ENCODE data around the gene TUBA4B. TPM values are rescaled to one million over a fixed set of nuclear protein-coding genes. Genes with fewer than 3 reads are reported as not detected.
A peak's percentile ranks its signal among the peaks of the same experiment; 100 is the strongest.

The TUBA4B gene
- total RNA-seq, 1 donor from 2014 or later: not detected

DNA sequence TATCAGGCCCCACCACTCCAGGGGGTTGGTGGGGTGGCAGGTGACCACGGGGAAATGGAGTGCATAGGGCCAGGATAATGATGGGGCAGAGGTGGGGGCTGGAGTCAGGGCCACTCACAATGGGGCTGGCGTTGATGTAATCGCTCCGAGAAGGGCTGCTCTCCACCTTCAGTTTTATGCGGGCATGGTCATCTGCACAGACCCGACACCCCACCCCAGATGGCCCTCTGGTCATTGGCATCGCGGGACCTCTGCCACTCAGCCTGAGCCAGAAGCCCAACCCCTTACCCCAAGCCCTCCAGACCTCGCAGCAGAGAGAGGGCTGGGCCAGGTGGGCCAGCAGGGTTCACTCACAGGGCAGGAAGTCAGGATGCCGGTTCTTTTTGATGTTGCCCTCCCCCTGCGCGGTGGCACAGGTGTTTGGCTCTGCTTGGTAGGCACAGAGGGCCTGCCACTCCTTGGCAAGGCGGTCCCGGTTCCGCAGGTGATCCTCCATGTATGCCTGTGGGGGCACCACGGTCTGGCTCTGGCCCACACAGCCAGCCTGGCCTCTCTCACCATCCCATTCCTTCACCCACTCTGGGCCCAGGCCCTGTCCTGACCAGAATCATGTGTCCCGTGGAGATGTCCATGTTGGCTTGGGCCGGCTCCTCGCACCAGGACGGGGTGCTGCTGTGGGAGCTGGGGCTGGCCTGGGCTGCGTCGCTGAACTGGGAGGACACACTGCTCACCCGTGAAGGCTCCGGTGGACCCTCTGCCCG is 43.8 kb downstream of the TUBA4B start:
- Mint-ChIP-seq H3K4me1 (ENCODE audit: low read depth) (peaks cover 3% of the 10 kb centered on the region), H3K27ac (no peak overlapping the region), H3K36me3 (ENCODE audit: insufficient read depth) (no peaks in the 10 kb centered on the region), H3K4me3 (ENCODE audit: low read depth) (no peak overlapping the region), H3K27me3 (peaks cover 46% of the 10 kb centered on the region), H3K9me3 (ENCODE audit: low read depth) (no peaks in the 10 kb centered on the region)
- DNase-seq (ENCODE audit: low spot score, unreplicated experiment): no peak
- TF ChIP-seq, protein P1, sequence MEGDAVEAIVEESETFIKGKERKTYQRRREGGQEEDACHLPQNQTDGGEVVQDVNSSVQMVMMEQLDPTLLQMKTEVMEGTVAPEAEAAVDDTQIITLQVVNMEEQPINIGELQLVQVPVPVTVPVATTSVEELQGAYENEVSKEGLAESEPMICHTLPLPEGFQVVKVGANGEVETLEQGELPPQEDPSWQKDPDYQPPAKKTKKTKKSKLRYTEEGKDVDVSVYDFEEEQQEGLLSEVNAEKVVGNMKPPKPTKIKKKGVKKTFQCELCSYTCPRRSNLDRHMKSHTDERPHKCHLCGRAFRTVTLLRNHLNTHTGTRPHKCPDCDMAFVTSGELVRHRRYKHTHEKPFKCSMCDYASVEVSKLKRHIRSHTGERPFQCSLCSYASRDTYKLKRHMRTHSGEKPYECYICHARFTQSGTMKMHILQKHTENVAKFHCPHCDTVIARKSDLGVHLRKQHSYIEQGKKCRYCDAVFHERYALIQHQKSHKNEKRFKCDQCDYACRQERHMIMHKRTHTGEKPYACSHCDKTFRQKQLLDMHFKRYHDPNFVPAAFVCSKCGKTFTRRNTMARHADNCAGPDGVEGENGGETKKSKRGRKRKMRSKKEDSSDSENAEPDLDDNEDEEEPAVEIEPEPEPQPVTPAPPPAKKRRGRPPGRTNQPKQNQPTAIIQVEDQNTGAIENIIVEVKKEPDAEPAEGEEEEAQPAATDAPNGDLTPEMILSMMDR (IDR thresholded peaks at IDR 0.05; ENCODE audit: unreplicated experiment): no peak

DNA sequence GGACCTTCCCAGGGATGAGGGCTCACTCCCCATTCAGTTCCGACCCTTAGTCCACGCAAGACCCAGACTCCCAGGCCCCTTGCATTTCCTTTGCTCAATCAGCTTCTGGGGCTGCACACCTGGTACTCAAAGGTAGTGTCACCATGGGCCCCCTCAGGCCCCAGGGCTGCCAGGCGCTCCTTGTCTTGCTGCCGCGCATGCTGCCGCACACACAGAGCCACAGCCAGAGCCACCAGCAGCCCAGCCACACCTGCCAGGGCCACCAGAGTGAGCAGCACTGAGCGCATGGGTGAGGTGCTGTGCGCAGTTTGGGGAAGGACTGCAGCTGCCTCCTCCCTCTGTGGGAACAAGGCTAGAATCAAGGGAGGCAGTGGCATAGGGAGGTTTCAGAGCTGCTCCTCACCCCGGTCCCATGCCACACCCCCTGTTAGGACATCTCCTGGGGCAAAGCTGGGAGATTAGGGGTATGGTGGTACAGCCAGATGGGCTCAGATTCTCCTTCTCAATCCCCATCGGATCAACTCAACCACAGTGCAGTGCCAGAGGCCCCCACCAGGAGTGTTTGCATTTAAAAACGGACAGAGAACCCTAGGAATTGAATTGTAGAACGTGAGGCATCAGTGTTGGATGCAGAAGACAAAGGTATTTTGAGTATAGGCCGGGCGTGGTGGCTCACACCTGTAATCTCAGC is 44.9 kb downstream of the TUBA4B start:
- Mint-ChIP-seq H3K4me3 (ENCODE audit: low read depth) (no peak overlapping the region), H3K4me1 (ENCODE audit: low read depth) (peaks cover 3% of the 10 kb centered on the region), H3K27me3 (peaks cover 51% of the 10 kb centered on the region), H3K27ac (no peak overlapping the region), H3K9me3 (ENCODE audit: low read depth) (no peaks in the 10 kb centered on the region), H3K36me3 (ENCODE audit: insufficient read depth) (no peaks in the 10 kb centered on the region)
- no peak for DNase-seq (ENCODE audit: low spot score, unreplicated experiment)
- TF ChIP-seq, protein P1 (IDR thresholded peaks at IDR 0.05; ENCODE audit: unreplicated experiment): no peak

DNA sequence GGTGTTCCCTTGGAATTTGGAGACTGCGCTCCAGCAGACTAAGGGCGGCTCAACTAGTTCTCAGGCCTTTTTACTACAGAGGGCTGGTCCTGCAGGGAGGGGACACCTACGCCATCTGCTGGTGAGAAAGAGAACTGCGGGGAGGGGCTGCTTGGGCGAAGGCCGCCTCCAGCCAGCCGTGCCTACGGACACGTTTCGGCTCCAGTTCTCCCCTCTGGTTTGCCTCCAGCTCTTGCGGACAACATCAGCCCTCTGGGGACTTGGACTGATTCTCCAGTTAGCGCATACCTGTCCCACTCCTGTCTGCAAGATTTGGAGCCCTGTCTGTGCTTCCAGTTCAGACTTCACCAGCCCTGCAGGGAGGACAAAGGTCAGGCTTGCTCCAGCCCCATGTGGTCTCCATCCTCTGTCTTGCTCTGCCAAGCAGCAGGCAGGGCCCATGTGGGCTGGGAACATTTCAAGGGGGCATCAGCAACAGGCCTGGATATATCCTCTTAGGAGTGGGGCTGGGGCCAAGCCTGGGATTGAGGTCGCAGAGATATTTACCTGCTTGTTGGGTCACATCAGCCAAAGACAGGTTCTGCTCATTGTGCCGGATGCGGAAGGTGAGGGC is 45.8 kb downstream of the TUBA4B start:
- Mint-ChIP-seq H3K9me3 (ENCODE audit: low read depth) (no peaks in the 10 kb centered on the region), H3K36me3 (ENCODE audit: insufficient read depth) (no peaks in the 10 kb centered on the region), H3K27me3 (peaks cover 61% of the 10 kb centered on the region), H3K27ac (no peak overlapping the region), H3K4me1 (ENCODE audit: low read depth) (peaks cover 3% of the 10 kb centered on the region), H3K4me3 (ENCODE audit: low read depth) (no peak overlapping the region)
- peak; percentile 85 for DNase-seq (ENCODE audit: low spot score, unreplicated experiment)
- TF ChIP-seq, protein P1 (IDR thresholded peaks at IDR 0.05; ENCODE audit: unreplicated experiment): peak; percentile 98

DNA sequence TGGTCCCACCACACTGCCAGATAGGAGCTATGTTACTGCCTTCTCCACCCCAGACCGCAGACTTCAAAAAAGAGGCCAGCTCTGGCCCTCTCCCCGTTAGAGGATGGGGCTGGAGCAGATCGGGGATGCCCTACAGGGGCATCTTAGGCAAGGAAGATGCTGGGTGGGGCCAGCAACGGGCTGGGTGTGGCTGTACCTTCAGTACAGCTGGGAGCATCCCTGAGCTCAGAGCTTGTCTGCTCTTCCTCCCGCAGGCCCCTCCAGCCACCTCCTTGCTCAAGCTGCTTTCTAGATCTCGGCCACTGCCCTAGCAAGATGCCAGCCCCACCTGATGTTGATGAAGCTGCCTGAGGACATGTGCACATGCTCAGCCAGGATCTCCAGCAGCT is 46.3 kb downstream of the TUBA4B start:
- peaks cover 66% of the 10 kb centered on the region for H3K27me3 Mint-ChIP-seq

DNA sequence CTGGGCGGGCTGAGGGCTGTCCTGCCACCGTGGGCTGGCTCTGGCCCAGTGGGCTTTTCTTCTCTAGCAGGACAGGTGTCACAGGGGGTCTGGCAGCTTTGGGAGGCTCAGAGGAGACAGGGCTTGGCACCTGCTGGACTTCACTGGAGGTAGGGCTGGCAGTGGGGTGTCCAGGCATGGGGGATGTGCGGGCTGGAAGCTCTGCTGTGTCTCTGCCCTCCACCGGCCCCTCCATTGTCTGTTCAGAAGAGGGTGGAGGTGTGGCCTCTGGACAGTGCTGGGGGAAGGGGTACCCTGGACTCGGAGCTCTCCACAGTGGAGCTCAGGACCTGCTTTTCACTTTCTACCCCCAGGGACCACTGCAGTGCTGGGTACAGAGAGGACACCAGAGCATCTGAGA is 47.0 kb downstream of the TUBA4B start:
- peaks cover 72% of the 10 kb centered on the region for H3K27me3 Mint-ChIP-seq
- no peak overlapping the region for H3K27ac Mint-ChIP-seq
- TF ChIP-seq, protein P1 (IDR thresholded peaks at IDR 0.05; ENCODE audit: unreplicated experiment): no peak
- no peak for DNase-seq (ENCODE audit: low spot score, unreplicated experiment)
- H3K4me3 Mint-ChIP-seq (ENCODE audit: low read depth): no peak overlapping the region
- no peaks in the 10 kb centered on the region for H3K36me3 Mint-ChIP-seq (ENCODE audit: insufficient read depth)
- no peaks in the 10 kb centered on the region for H3K9me3 Mint-ChIP-seq (ENCODE audit: low read depth)
- H3K4me1 Mint-ChIP-seq (ENCODE audit: low read depth): no peaks in the 10 kb centered on the region

More for the DNA sequence above, 46.3 kb downstream of the TUBA4B start:
- H3K36me3 Mint-ChIP-seq (ENCODE audit: insufficient read depth): no peaks in the 10 kb centered on the region
- no peaks in the 10 kb centered on the region for H3K9me3 Mint-ChIP-seq (ENCODE audit: low read depth)
- H3K4me1 Mint-ChIP-seq (ENCODE audit: low read depth): peaks cover under 1% of the 10 kb centered on the region
- H3K27ac Mint-ChIP-seq: no peak overlapping the region
- no peak overlapping the region for H3K4me3 Mint-ChIP-seq (ENCODE audit: low read depth)
- TF ChIP-seq, protein P1 (IDR thresholded peaks at IDR 0.05; ENCODE audit: unreplicated experiment): no peak
- no peak for DNase-seq (ENCODE audit: low spot score, unreplicated experiment)

Measured in progenitor cell of endocrine pancreas (in vitro differentiated cells).